GM23248 (cell line): Measurements from ENCODE around the gene OLA1.

ENCODE experiments used
- EZH2 ChIP-seq: fragments of 200-600 bp; sonication (generic); IDR thresholded peaks from 2 replicates; pipeline ENCODE4 v1.6.1; 2018; ENCODE audit warnings: antibody characterized with exemption, mild to moderate bottlenecking; ENCODE audit not compliant: insufficient read depth, poor library complexity, severe bottlenecking
- EZH2phosphoT487 ChIP-seq: fragments of 200-600 bp; sonication (generic); IDR thresholded peaks from 2 replicates; pipeline ENCODE4 v1.6.1; 2018; ENCODE audit warnings: antibody characterized with exemption, moderate library complexity, mild to moderate bottlenecking, low read depth; ENCODE audit not compliant: insufficient read depth

- TF ChIP-seq EZH2phosphoT487: no peak
- TF ChIP-seq EZH2: no peak
Observed at GRCh38 chr2:174027956-174028355, 220.4 kb downstream of the OLA1 start.
